Hippocampal formation (tissue), 2 donors: Measurements from ENCODE around the gene HSPBAP1.
"Not testable (repeated sequence)": the region's sequence is repeated elsewhere in the genome, so short reads cannot be mapped to it uniquely, and the experiment has no call there.

Experiments
- DNase-seq, 2 donors: peaks; one replicate each; lab custom pipeline; 2025; lab: John Stamatoyannopoulos, UW

Gene HSPBAP1

DNA sequence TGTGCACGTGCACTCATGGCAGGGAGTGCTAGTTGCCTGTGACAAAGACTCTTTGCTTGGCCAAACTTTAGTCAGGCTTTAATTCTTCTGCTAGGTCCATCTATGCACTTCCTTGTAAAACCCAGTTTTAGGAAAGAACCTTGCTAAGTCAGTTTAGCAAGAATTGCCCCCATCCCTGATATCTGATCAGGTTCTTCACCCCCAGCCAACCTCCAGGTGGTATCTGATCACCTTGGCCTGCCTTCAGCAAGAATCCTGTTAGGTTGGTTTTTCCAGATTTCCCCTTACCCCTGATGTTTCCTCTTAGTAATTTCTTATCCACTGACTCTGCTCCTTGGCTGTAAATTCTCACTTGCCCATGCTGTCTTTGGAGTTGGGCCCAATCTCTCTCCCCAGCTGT is 8.4 kb downstream of the HSPBAP1 start:
- DNase-seq, result no peak

DNA sequence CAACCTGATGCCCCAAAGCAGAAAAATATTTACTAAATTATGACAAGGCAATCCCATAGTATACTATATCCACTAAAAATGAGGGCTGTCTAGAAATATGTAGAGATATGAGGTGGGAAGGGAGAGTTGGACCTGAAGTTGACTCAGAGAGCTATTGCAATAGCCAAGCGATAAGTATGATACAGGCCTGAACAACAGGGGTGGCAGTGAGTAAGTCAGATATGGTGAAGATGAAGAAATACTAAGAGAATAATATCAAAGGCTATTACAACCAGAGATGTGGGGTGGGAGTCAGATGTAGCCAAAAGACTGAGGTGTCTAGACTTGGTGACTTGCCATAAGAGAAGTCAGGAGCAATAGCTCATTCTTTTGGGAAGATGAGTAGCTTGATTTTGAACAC is 9.2 kb downstream of the HSPBAP1 start:
- no peak for DNase-seq

DNA sequence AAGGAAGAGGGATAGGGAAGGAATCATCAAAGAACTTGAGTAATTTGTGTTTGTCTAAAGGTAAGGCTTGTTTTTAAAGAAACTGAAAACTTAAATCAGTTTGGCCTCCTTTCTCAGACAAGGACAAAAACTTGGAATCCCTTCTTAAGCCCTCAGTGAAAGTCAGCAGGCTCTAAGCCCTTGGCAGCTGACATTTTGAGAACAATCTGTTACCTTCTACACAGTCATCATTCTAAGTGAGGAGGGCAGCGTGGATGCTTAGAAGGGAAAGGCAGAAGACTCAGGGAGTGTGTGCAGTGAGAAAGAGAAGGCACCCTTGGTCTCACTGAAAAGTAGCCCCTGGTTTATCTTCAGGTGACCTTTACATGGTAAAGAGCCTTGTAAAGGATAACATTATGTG is 10.8 kb downstream of the HSPBAP1 start:
- no peak for DNase-seq

GRCh38 chr3:122777563-122777962 is 16.1 kb downstream of the HSPBAP1 start:
- no peak for DNase-seq

DNA sequence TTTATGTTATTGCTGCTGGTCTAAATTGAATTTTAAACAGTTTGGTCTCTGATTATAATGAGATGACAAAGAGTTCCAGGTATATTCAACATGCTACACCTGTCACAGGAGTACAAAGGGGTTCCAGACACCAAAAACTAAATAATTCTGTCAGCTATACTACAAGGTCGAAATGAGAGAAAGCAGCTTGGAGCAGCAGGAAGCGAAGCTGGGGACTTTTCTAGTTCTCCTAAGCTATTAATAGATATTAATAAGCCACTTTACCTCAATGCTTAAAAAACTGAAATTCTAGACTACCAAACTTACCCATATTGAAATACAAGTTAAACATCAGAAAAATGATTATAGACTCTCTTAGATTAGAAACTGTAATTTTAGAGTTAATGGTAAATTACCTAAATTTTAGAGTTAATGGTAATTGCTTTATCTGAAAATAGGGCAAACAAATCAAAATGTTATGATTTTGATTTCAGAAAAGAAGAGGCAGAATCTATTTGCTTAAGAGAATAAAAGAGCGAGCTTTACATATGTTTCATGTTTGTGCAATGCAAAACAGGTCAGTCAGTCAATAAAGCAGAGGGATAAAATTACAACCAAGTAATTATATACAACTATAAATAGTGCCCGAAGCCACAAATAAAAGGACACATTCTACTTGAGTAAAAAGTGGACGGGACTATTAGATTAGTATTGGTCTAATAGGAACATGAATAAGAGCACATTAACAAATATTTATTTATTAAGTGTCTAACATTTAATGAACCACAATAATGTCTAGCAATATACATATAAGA is 16.8 kb downstream of the HSPBAP1 start:
- DNase-seq, result no peak

GRCh38 chr3:122774564-122774963 is 19.1 kb downstream of the HSPBAP1 start:
- no peak for DNase-seq

- DNase-seq, result no peak
Observed at GRCh38 chr3:122773944-122774509, 19.6 kb downstream of the HSPBAP1 start.

DNA sequence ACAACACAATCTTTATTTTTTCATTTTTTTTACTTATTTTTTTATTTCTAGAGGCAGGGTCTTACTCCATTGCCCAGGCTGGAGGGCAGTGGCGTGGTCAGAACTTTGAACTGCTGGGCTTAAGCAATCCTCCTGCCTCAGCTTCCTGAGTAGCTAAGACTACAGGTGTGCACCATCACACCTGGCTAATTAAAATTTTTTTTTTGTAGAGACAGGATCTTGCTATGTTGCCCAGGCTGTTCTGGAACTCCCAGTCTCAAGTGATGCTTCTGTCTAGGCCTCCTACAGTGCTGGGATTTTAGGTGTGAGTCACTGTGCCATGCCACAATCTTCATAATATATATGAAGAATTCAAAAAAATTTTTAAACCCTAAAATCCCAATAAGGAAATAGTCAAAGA is 20.8 kb downstream of the HSPBAP1 start:
- no peak for DNase-seq

DNA sequence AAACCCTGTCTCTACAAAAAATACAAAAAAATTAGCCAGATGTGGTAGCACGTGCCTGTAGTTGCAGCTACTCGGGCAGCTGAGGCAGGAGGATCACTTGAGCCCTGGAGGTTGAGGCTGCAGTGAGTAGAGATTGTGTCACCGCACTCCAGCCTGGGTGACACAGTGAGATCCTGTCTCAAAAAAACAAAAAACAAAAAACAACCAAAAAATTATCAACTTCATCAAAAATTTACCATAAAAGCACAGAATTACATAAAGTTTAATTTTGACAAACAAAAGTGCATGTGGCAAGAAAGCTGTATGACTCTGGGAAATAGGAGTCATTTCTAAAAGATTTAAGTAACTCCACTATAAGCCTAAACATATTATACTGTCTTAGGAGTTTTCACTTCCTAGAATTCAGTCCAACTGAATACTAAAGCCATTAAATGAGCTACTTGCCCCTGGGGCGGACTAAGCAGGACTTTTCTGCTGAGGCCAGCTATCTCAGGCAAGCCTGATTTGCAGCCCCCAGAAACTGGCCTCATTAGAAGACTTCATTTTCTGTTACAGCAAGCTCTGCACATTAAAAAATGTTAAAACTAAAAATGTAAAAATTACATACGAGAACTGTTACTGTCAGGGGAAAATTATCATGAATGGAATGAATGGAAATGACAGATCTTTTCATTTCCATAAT is 23.0 kb downstream of the HSPBAP1 start:
- no peak for DNase-seq

DNA sequence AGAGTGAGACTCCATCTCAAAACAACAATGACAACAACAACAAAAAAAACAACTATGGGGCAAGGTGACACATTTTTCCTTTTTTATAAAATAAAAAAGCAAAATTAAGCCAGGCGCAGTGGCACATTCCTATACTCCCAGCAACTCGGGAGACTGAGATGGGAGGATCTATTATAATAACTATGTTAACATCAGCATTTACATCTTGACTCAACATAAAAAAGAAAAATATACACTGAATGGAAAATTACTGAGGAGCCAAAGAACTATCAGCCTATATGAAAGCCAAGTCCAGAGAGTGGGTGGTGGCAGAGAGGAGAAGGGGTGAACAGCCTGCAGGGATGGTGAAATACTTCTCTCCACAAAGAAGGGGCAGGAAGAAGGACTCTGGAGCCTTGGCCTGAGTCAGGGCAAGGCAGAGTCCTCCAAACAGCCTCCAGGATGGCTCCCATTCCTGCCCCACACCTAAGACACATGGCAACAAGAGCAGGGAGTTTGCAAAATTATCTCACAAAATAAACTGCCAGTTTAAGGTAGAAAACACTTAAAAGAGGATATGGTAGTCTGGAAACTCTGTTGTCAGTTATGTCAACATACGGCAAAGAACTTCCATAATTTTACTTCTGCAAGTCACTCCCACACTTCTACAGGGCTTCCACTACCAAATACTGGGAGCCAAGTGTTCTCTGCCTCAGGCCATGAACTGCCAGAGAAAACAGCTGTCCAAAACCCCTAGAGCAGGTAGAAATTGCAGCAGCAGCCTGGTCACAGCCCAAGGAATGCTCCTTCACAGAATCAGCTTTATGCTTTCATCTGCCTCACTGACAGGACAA is 25.9 kb downstream of the HSPBAP1 start:
- DNase-seq, result no peak

GRCh38 chr3:122766430-122766829 is 27.2 kb downstream of the HSPBAP1 start:
- DNase-seq, result no peak

- DNase-seq, result no peak
Observed at GRCh38 chr3:122760453-122761271, 33.0 kb downstream of the HSPBAP1 start.

- no peak for DNase-seq
Observed at GRCh38 chr3:122758877-122759560, 34.6 kb downstream of the HSPBAP1 start.

GRCh38 chr3:122755491-122755890 is 38.1 kb downstream of the HSPBAP1 start:
- DNase-seq, result no peak

GRCh38 chr3:122754929-122755328 is 38.7 kb downstream of the HSPBAP1 start:
- no peak for DNase-seq

- DNase-seq, result no peak
Observed at GRCh38 chr3:122748347-122748746, 45.3 kb downstream of the HSPBAP1 start.

DNA sequence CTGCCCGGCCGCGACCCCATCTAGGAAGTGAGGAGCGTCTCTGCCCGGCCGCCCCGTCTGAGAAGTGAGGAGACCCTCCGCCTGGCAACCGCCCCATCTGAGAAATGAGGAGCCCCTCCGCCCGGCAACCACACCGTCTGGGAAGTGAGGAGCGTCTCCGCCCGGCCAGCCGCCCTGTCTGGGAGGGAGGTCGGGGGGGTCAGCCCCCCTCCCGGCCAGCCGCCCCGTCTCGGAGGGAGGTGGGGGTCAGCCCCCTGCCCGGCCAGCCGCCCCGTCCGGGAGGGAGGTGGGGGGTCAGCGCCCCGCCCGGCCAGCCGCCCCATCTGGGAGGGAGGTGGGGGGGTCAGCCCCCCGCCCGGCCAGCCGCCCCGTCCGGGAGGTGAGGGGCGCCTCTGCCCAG is 46.3 kb downstream of the HSPBAP1 start:
- DNase-seq, result not testable (repeated sequence)

GRCh38 chr3:122745369-122746021 is 48.1 kb downstream of the HSPBAP1 start:
- no peak for DNase-seq

DNA sequence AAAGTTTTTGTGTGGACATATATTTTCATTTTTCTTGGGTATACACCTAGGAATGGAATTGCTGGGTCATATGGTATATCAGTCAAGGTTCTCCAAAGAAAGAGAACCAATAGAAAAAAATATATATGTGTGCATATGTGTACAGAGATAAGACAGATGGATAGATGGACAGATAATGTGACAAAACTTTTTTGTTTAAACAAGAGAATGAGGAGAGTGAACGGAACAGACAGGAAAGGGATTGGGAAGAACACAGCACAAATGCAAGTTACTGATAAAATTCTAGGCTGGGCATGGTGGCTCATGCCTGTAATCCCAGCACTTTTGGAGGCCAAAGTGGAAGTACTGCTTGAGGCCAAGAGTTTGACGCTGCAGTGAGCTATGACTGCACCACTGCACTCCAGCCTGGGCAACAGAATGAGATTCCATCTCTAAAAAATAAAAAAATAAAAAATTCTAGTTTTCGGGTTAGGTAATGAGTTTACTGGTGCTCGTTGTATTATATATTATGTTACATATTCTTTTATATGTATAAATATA is 50.0 kb downstream of the HSPBAP1 start:
- DNase-seq, result no peak

DNA sequence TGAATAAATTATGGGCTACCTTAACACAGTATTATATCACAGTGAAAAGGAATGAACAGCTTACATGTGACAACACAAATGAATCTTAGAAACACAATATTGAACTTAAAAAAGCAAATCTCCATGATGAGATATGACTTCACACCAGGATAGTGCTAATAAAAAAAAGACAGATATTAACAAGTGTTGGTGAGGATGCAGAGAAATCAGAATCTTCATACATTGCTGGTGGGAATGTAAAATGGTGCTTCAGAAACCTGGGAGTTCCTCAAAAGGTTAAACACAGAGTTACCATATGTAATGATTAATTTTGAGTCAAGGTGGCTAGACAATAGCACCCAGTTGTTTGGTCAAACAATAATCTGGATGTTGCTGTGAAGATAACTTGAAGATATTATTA is 51.4 kb downstream of the HSPBAP1 start:
- DNase-seq, result no peak
